K562 (cell line): ENCODE data around the gene CLDN10. TPM values are rescaled to one million over a fixed set of nuclear protein-coding genes. Genes with fewer than 3 reads are reported as not detected.

ENCODE experiments used
- ATAC-seq: fragments of 200-7000 bp; cut with Tn5 transposase; 3 replicates; pipeline ENCODE4 v1.9.1; 2020; ENCODE audit warnings: moderate library complexity
- BruUV-seq: library from RNA; stranded (reverse); fragments of 400-500 nt; replicated peaks from 2 replicates; lab custom pipeline; 2021; lab: Mats Ljungman, UMichigan
- CTCF ChIA-PET: fragments of 300-600 bp; formaldehyde crosslinking; extraction: SDS; loops from one replicate; lab custom pipeline; 2021; ENCODE audit warnings: low intra/inter-chr PET ratio; lab: Yijun Ruan, JAX
- POLR2A ChIA-PET: fragments of 300-600, 350-650 bp; sonication (Branson Sonifier 250); formaldehyde crosslinking; extraction: SDS; loops from one replicate; lab custom pipeline; 2021; ENCODE audit warnings: antibody characterized with exemption, inconsistent platforms; lab: Yijun Ruan, JAX
- DNase-seq, 4 experiments: peaks; one replicate each; pipeline versions ENCODE4 v3.0.0 to v3.0.0-alpha.2; 2011 to 2018; ENCODE audit warnings: low spot score in 3 of 4, mixed read lengths in 3 of 4; ENCODE audit errors: extremely low read depth in 1 of 4
- FAIRE-seq: peaks from 2 replicates; lab custom pipeline; 2011; peaks lifted over from hg19 to GRCh38; lab: Jason Lieb, UNC
- H2AFZ ChIP-seq: 2 replicates; pipeline ENCODE4 v1.6.0; 2011; ENCODE audit warnings: low read depth, low read length, control low read depth, inconsistent platforms
- H3K27ac ChIP-seq: fragments of 200-600 bp; 3 replicates; pipeline ENCODE4 v1.8.0; 2011; ENCODE audit warnings: low read depth, mild to moderate bottlenecking, control low read depth, inconsistent platforms, low read length, moderate library complexity, mixed read lengths; ENCODE audit errors: extremely low read depth
- H3K27me3 ChIP-seq, 2 experiments: fragments of 300-600 bp in 1 of 2; 2 replicates in 1 of 2; 3 replicates in 1 of 2; pipeline versions ENCODE4 v1.6.0 to v1.8.0; 2011; ENCODE audit warnings: inconsistent platforms in 2 of 2, low read length in 2 of 2, mild to moderate bottlenecking in 1 of 2, mixed read lengths in 1 of 2, moderate library complexity in 1 of 2; ENCODE audit not compliant: control insufficient read depth in 2 of 2, insufficient read depth in 2 of 2
- H3K36me3 ChIP-seq: fragments of 300-600 bp; 3 replicates; pipeline ENCODE4 v1.8.0; 2011; ENCODE audit warnings: mild to moderate bottlenecking, low read length, inconsistent platforms; ENCODE audit not compliant: control insufficient read depth, insufficient read depth
- H3K4me1 ChIP-seq, 2 experiments: fragments of 200-600 bp in 1 of 2; replicated peaks in 1 of 2; 2 replicates in 1 of 2; 3 replicates in 1 of 2; pipeline versions ENCODE4 v1.5.1 to v1.8.0; 2011; ENCODE audit warnings: inconsistent platforms in 2 of 2, low read length in 2 of 2, mild to moderate bottlenecking in 1 of 2, mixed read lengths in 1 of 2, moderate library complexity in 1 of 2; ENCODE audit not compliant: control insufficient read depth in 2 of 2, insufficient read depth in 2 of 2
- H3K4me2 ChIP-seq: 2 replicates; pipeline ENCODE4 v1.6.1; 2011; ENCODE audit warnings: low read length, control low read depth, inconsistent platforms, mixed read lengths; ENCODE audit not compliant: insufficient read depth
- H3K4me3 ChIP-seq: fragments of 200-600 bp; sonication (generic), shearing (Covaris generic); 2 replicates; pipeline ENCODE4 v1.5.1; 2016; ENCODE audit warnings: control low read depth, inconsistent platforms
- H3K79me2 ChIP-seq: fragments of 200-600 bp; 3 replicates; pipeline ENCODE4 v1.8.0; 2011; ENCODE audit warnings: low read length, inconsistent platforms; ENCODE audit not compliant: control insufficient read depth, insufficient read depth
- H3K9ac ChIP-seq, 2 experiments: 2 replicates each; pipeline versions ENCODE4 v1.6.0 to v1.6.1; 2011; ENCODE audit warnings: low read depth in 2 of 2, low read length in 2 of 2, control low read depth in 1 of 2, inconsistent platforms in 1 of 2, mild to moderate bottlenecking in 1 of 2, mixed read lengths in 1 of 2; ENCODE audit not compliant: insufficient read depth in 1 of 2
- H3K9me1 ChIP-seq: one replicate; pipeline ENCODE4 v1.6.0; 2011; ENCODE audit warnings: inconsistent platforms, mild to moderate bottlenecking, low read length, moderate library complexity; ENCODE audit not compliant: control insufficient read depth, insufficient read depth
- H3K9me3 ChIP-seq: replicated peaks from 2 replicates; pipeline ENCODE4 v1.5.1; 2011; ENCODE audit warnings: low read depth, low read length, inconsistent platforms; ENCODE audit not compliant: control insufficient read depth, insufficient read depth
- H4K20me1 ChIP-seq: replicated peaks from 2 replicates; pipeline ENCODE4 v1.6.1; 2011; ENCODE audit warnings: low read length, inconsistent platforms, mixed read lengths; ENCODE audit not compliant: control insufficient read depth, insufficient read depth
- SAFB2 ChIP-seq: fragments of 200-400 bp; formaldehyde crosslinking; IDR thresholded peaks from 2 replicates; pipeline ENCODE4 v1.6.1; 2018; ENCODE audit warnings: borderline replicate concordance, low read length, low read depth, moderate library complexity; ENCODE audit not compliant: severe bottlenecking
- WGBS: fragments of 100-300 bp; shearing (Covaris generic); methylation state at CpG from one replicate; pipeline ENCODE4 v1.1.6; 2016; ENCODE audit warnings: low coverage, mixed read lengths; ENCODE audit not compliant: insufficient coverage; ENCODE audit errors: missing lambda C conversion rate; 5-methylcytosine and 5-hydroxymethylcytosine counted together
- in situ Hi-C: fragments of 300-500 bp; cut with MboI; formaldehyde crosslinking; loops from 4 replicates; pipeline ENCODE4 v1.15.0; 2018; ENCODE audit warnings: inconsistent platforms, mixed read lengths
- intact Hi-C: fragments of 100-400 bp; cut with micrococcal nuclease; formaldehyde crosslinking; loops from 2 replicates; pipeline ENCODE4 v1.14.2; 2022
- polyA plus RNA-seq, 8 experiments: library from polyadenylated mRNA; depleted of rRNA in 4 of 8; stranded (reverse) in 5 of 8; unstranded in 3 of 8; fragments of >200 nt; fragmentation: Nextera tagmentation in 2 of 8; fragmentation: Illumina TruSeq in 1 of 8; extraction: Ambion mirVana in 2 of 8; extraction: Trizol in 1 of 8; gene quantifications; 2 replicates each; pipeline versions ENCODE4 v1.2.1 to v1.2.3, GENCODE V29; 2011 to 2014; ENCODE audit warnings: inconsistent platforms in 1 of 8, missing spikeins in 1 of 8
- total RNA-seq, 7 experiments: library from RNA; depleted of rRNA in 6 of 7; stranded (reverse); fragments of >200 nt in 6 of 7; fragmentation: Illumina TruSeq in 2 of 7; extraction: Trizol in 2 of 7; gene quantifications; 2 replicates each; pipeline versions ENCODE4 v1.2.1 to v1.2.3, GENCODE V29; 2011 to 2021; ENCODE audit warnings: low replicate concordance in 1 of 7
- TF ChIP-seq, protein P1 (sequence below): fragments of 250-450 bp; sonication (Bioruptor Pico); IDR thresholded peaks from 2 replicates; pipeline ENCODE4 v1.4.0; 2020; ENCODE audit warnings: mild to moderate bottlenecking, moderate library complexity

Gene CLDN10
- total and polyA plus RNA-seq, 9 of the 15 experiments (the other 6 are each of a cell fraction or from before 2014, with no cell fraction given): not detected

DNA sequence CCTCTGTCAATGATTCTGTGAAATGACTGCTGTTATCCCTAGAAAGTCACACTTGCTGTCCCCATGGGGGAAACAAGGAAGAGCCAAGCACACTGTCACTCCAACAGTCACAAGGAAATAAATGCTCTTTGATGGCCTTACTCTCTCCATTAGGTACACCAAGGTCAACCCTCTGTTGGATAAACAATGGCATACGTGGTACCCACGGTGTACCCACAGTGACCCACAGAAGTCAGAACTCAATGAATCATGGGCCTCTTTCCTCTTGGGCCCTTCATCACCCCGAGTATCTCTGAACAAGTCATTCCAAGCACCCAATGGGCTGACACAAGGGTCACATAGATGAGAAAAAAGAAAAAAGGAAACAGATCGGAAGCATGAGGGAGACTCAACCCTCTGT, 76.6 kb downstream of the CLDN10 start:
- in situ Hi-C loops: no loop called here
- POLR2A ChIA-PET: no interaction called here
- ATAC-seq (no peak), DNase-seq (no peak), FAIRE-seq (no peak)
- no TSS peak for BruUV-seq
- Histone ChIP-seq H3K79me2 (no peaks in the 10 kb centered on the region), H3K4me2 (no peak overlapping the region), H3K27ac (no peak overlapping the region), H3K9me3 (no peaks in the 10 kb centered on the region), H3K9me1 (no peaks in the 10 kb centered on the region), H3K4me1 (no peaks in the 10 kb centered on the region), H3K36me3 (no peaks in the 10 kb centered on the region), H3K4me3 (no peak overlapping the region), H2AFZ (no peak overlapping the region), H3K9ac (no peak overlapping the region), H3K27me3 (peaks cover 0 to 13% of the 10 kb centered on the region in 2 experiments; a peak in 2 of 5 replicates), H4K20me1 (no peaks in the 10 kb centered on the region)
- 0% methylated on average over 3 of the region's 4 CpGs for WGBS
- CTCF ChIA-PET: interaction anchor here (0.5 kb wide), 1 partner anchor 16 kb away, joined by 3 read pairs; no protein-coding TSS in a partner anchor
- TF ChIP-seq, protein P1, sequence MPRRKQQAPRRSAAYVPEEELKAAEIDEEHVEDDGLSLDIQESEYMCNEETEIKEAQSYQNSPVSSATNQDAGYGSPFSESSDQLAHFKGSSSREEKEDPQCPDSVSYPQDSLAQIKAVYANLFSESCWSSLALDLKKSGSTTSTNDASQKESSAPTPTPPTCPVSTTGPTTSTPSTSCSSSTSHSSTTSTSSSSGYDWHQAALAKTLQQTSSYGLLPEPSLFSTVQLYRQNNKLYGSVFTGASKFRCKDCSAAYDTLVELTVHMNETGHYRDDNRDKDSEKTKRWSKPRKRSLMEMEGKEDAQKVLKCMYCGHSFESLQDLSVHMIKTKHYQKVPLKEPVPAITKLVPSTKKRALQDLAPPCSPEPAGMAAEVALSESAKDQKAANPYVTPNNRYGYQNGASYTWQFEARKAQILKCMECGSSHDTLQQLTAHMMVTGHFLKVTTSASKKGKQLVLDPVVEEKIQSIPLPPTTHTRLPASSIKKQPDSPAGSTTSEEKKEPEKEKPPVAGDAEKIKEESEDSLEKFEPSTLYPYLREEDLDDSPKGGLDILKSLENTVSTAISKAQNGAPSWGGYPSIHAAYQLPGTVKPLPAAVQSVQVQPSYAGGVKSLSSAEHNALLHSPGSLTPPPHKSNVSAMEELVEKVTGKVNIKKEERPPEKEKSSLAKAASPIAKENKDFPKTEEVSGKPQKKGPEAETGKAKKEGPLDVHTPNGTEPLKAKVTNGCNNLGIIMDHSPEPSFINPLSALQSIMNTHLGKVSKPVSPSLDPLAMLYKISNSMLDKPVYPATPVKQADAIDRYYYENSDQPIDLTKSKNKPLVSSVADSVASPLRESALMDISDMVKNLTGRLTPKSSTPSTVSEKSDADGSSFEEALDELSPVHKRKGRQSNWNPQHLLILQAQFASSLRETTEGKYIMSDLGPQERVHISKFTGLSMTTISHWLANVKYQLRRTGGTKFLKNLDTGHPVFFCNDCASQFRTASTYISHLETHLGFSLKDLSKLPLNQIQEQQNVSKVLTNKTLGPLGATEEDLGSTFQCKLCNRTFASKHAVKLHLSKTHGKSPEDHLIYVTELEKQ (CRISPR knock-in tag): no peak
- TF ChIP-seq SAFB2: no peak
- intact Hi-C loops: loop anchor here (10.0 kb wide), 2 partner anchors 596 to 1336 kb away; no protein-coding TSS in a partner anchor

Other genes with a start within 250 kb of the CLDN10 start
- gene DZIP1, start 92.0 kb downstream of the CLDN10 start, total RNA-seq (2014; rRNA removed): not detected in 2 replicates
- not detected in 2 replicates for gene DZIP1, start 92.0 kb downstream of the CLDN10 start, total RNA-seq (2014; rRNA removed; fragmentation: Illumina TruSeq; extraction: Trizol)
- not detected in 2 replicates for gene DZIP1, start 92.0 kb downstream of the CLDN10 start, total RNA-seq (2015; rRNA removed; fragmentation: Illumina TruSeq; extraction: Trizol)
- gene DZIP1, start 92.0 kb downstream of the CLDN10 start, total RNA-seq (2021): 0.07 TPM in 2 replicates
- not detected in 2 replicates for gene DZIP1, start 92.0 kb downstream of the CLDN10 start, polyA plus RNA-seq (2011; rRNA removed)
- not detected in 2 replicates for gene DZIP1, start 92.0 kb downstream of the CLDN10 start, polyA plus RNA-seq (2014; fragmentation: Illumina TruSeq; extraction: Trizol)
- not detected for gene DZIP1, start 92.0 kb downstream of the CLDN10 start, polyA plus RNA-seq (2014; fragmentation: Nextera tagmentation; extraction: Ambion mirVana)
- not detected in 2 replicates for gene DZIP1, start 92.0 kb downstream of the CLDN10 start, polyA plus RNA-seq (2014; rRNA removed)
- gene DNAJC3, start 124.4 kb downstream of the CLDN10 start, total RNA-seq (2014; rRNA removed): 10.3 and 10.4 TPM in 2 replicates
- gene DNAJC3, start 124.4 kb downstream of the CLDN10 start, total RNA-seq (2014; rRNA removed; fragmentation: Illumina TruSeq; extraction: Trizol): 21.8 and 22.9 TPM in 2 replicates
- gene DNAJC3, start 124.4 kb downstream of the CLDN10 start, total RNA-seq (2015; rRNA removed; fragmentation: Illumina TruSeq; extraction: Trizol): 20.2 and 21.3 TPM in 2 replicates
- gene DNAJC3, start 124.4 kb downstream of the CLDN10 start, total RNA-seq (2021): 14.4 and 14.6 TPM in 2 replicates
- 8.8 and 9.7 TPM in 2 replicates for gene DNAJC3, start 124.4 kb downstream of the CLDN10 start, polyA plus RNA-seq (2011; rRNA removed)
- gene DNAJC3, start 124.4 kb downstream of the CLDN10 start, polyA plus RNA-seq (2014; fragmentation: Illumina TruSeq; extraction: Trizol): 8.1 and 10.4 TPM in 2 replicates
- 10 to 100 TPM in 1 of 2 experiments, 1 to 10 TPM in 1; 8.2 to 12.0 TPM for gene DNAJC3, start 124.4 kb downstream of the CLDN10 start, polyA plus RNA-seq (2014; fragmentation: Nextera tagmentation; extraction: Ambion mirVana)
- gene DNAJC3, start 124.4 kb downstream of the CLDN10 start, polyA plus RNA-seq (2014; rRNA removed): 7.5 and 7.8 TPM in 2 replicates